ENCODE results near the gene SMAD9.

Gene SMAD9

DNA sequence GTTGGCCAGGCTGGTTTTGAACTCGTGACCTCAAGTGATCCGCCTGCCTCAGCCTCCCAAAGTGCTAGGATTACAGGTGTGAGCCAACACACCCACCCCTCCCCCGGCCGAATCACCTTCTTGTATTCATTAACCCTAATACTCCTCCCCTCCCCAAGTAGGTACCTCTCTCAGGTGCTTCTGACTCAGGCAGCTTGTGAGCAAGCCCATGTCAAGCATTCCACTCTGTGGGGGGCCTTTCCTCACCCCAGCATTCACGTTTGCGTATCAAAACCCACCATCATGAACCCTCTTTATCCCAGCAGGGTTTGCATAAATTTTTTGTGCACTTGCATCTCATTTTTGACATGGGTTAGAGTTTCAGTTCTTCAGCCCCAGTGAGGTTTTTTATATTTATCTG lies 124.6 kb downstream of the SMAD9 start:
- no peak overlapping the region for H3K27ac ChIP-seq (ENCODE audit: low read length)
- no peak overlapping the region for H3K4me2 ChIP-seq (ENCODE audit: low read length)
- no peak overlapping the region for H2AFZ ChIP-seq (ENCODE audit: low read depth, low read length)
- H3K79me2 ChIP-seq (ENCODE audit: low read length): no peaks in the 10 kb centered on the region
- H3K9me3 ChIP-seq (ENCODE audit: insufficient read depth, low read length): no peaks in the 10 kb centered on the region
- no peak overlapping the region for H3K9ac ChIP-seq (ENCODE audit: low read length)
- no peaks in the 10 kb centered on the region for H3K4me1 ChIP-seq (ENCODE audit: low read length)
- H3K27me3 ChIP-seq (ENCODE audit: low read depth, low read length): no peaks in the 10 kb centered on the region
- H3K4me3 ChIP-seq (ENCODE audit: low read length): no peak overlapping the region
- H4K20me1 ChIP-seq (ENCODE audit: insufficient read depth, low read length): no peaks in the 10 kb centered on the region
- TF ChIP-seq EZH2phosphoT487 (IDR thresholded peaks at IDR 0.05; ENCODE audit: low read depth): no peak
- TF ChIP-seq, protein P1, sequence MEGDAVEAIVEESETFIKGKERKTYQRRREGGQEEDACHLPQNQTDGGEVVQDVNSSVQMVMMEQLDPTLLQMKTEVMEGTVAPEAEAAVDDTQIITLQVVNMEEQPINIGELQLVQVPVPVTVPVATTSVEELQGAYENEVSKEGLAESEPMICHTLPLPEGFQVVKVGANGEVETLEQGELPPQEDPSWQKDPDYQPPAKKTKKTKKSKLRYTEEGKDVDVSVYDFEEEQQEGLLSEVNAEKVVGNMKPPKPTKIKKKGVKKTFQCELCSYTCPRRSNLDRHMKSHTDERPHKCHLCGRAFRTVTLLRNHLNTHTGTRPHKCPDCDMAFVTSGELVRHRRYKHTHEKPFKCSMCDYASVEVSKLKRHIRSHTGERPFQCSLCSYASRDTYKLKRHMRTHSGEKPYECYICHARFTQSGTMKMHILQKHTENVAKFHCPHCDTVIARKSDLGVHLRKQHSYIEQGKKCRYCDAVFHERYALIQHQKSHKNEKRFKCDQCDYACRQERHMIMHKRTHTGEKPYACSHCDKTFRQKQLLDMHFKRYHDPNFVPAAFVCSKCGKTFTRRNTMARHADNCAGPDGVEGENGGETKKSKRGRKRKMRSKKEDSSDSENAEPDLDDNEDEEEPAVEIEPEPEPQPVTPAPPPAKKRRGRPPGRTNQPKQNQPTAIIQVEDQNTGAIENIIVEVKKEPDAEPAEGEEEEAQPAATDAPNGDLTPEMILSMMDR (IDR thresholded peaks at IDR 0.05; ENCODE audit: low read depth, low read length): no peak
- H3K36me3 ChIP-seq (replicated peaks; ENCODE audit: low read depth, low read length): no peaks in the 10 kb centered on the region

Data from OCI-LY3 (cell line).